HG02642 (cell line): ENCODE data around the gene OR2S2.

Experiments
- ATAC-seq: cut with Tn5 transposase; IDR thresholded peaks from one replicate; pipeline ENCODE4 v1.9.1; 2021; ENCODE audit warnings: mild to moderate bottlenecking; ENCODE audit not compliant: unreplicated experiment, poor library complexity

The OR2S2 gene

DNA sequence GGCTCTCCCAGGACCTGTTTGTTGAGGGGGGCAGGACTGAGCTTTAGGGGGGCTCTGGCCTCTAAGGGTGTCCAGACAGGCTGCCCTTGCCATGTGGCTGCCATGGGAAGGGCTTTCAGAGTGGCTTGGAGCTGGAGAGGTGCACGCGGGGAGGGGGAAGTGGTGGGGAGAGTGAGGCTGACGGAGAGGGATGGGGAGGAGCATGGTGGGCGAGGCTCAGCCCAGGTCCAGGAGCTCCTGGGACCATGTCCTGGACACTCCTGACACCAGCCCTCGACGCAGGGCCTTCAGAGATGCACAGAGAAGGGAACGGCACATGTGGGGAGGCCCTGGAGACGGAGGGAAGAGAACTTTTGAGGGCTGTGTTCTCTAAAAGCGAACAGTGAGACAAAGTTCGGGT lies 46.3 kb downstream of the OR2S2 start:
- ATAC-seq, result no peak

DNA sequence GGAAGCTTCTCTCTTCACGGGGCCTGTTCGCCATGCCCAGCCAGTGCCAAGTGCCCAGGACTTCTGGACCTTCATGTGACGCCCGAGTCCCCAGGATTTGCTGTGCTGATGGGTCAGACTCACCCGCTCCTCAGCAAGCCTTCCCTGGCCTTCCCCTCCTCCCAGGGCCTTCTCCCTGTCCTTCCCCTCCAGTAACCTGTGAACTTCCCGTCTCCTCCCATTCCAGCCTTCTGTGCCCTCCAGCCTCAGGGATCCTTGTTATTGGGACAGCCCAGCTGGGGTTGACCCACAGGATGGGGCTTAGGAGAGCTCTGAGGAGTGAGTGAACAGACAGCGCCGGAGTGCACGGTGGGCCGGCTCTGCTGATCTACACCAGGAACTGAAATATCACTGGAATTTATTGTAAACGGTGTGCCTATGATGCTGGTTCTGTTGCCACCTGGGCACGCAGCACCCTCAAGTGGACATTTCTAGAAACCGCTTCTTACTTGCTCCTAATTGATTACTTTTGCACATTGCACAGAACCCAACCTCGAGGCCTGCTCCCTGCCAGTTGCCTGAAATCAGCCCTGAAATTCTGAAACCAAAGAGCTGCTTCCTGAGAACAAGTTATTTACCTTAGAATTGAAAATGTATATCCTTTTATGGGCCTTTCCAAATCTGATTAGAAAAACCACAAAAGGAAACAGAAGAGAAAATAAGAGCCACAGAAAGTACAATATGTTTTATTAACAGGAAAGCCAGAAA lies 47.2 kb downstream of the OR2S2 start:
- ATAC-seq, result no peak

DNA sequence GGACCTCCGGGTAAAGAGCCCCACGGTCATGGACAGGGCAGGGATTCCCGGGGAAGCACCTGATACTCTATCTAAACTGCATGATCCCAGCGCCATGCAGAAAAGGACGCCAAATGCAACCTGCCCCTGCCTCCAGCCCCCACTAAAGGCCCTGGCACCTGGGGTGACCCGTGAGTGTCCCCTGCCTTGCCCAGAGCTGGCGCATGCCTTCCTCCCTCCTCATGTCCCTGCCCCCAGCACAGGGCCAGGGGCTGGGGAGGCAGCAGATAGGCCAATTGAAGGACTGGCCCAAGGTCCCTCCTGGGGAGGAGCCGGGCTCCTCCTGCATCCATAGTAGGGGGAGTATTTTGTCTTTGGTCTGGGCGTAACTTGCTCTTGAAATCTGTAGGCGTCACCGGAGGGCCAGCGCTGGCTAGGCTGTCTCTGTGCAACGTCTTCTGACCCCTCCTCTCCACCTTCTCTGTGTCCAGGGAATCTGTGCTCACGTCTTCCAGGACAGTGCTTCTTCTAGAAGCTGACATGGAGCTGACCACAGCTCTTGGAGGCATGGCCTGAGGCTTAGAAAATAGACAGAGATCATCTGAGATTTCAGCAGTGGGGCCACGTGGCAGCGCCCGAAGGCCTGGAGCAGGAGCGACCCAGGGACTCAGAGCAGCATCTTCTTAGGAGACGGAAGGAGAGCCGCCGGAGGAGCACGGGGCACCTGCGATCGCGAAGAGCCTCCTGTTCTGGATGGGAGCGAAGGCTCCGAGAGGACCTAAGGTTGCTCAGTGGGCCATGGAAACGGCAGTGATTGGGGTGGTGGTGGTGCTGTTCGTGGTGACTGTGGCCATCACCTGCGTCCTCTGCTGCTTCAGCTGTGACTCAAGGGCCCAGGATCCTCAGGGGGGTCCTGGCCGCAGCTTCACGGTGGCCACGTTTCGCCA lies 48.0 kb downstream of the OR2S2 start:
- ATAC-seq, result no peak

DNA sequence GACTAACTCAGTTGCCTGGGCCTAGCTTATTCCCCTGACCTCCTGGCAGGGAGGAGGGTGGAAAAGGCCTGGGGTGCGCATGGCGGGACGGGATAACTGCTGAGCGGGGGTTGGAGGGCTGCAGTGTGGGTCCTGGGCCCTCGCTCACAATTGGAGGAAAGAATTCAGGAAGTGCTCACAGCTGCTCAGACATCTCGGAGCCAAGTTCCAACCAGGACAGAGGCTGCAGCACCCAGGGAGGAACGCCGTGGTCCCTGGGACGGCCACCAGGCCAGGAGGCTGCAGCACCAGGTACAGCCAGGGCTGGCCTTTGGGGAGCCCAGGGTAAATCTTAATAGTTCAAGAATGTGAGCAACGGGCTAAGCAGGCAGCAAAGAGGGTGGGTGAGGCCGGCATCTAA lies 48.7 kb downstream of the OR2S2 start, which contains the start of gene SPAAR:
Gene SPAAR (plus strand): TSS at position 217 of the 400 bp plus-strand sequence. CDS start 974 bp downstream, outside the sequence.
- ATAC-seq, result no peak

DNA sequence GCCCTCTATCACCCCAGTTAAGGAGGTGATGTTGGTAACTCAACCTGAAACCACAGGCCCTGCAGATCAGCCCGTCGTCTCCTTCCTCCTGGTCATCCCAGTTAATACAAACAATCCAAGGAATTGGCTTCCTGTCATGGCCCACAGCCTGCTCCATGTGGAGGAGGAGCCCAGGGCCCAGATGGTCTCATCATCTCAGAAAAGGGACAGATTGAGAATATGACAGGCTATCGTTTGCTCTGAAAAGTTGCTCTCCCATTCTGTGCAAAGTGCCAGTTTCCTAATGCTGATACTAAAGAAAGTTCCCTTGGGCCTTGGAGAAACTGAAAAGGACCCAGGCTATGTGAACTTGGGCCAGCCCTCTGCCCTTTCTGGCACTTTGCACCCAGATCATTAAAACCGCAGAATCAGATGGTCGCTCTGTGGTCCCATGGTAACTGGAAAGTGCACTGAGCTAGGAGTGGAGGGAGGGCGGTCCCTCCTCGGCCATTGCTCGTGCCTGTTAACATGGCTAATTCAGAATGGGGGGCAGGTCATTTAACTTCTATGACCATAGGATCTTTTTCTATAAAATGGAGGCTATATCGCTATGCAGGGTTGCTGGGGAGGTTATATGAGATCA lies 49.3 kb downstream of the OR2S2 start:
- no peak for ATAC-seq

DNA sequence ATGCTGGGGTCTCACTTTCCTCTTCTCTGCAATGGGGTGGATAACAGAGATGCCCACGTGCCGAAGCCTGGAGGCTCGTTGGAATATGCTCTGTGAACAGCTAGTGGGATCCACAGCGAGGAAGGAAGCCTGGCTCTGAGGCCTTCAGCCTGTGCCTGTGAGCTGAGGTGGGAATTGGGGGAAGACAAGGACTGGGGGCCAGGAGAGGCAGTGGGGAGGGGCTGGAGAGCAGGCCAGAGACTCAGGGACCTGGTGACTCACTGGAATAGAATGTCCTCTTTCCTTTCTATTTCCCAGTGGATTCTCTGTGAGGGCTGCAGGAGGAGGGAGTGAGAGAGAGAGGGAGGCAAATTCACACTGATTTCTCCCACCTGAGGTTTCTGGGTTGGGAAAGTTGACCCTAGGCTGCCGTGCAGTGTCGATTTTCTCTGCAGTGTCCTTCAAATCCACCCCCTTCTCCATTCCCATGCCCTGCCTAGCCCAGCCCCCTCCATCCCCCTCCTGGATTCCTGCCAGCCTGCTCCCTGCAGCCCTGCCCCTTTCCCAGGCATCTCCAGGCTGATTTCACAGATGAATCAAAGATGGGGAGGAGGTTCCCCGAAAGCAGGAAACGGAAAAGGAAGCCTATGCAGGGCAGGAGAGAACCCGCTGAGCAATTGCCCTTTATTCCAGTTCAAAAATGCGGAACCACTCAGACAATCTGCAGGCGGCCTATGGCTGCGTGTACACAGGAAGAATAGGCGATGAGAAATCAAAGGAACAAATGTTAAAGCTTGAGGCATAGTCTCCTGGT lies 50.0 kb downstream of the OR2S2 start:
- no peak for ATAC-seq
